ENCODE data around the gene APBA3. TPM values are rescaled to one million over a fixed set of nuclear protein-coding genes. Genes with fewer than 3 reads are reported as not detected.

Gene APBA3
- total RNA-seq, 2 donors from 2014 or later: 27.5 to 42.2 TPM

DNA sequence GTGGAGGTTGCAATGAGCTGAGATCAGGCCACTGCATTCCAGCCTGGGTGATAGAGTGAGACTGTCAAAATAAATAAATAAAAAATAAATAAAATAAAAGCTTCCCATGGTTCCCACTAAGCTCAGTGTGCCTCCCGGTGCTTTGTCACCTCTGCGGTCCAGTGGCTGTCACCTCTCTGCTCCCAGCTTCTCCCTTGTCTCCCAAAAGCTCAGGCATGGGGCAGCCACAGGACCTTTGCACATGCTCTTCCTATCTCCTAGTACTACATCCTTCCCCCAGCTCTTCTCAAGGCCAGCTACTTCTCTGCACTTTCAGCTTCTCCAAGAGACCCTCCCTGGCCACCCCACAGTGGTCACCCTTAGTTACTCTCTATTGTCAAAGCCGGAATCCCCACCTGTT, 32.3 kb upstream of the APBA3 start:
- no peak overlapping the region for H3K4me3 Mint-ChIP-seq
- no peaks in the 10 kb centered on the region for H3K9me3 ChIP-seq (ENCODE audit: control insufficient read depth, low read length)
- TF ChIP-seq CTCF (conservative IDR thresholded peaks at IDR 0.05): no peak
- peaks cover 7% of the 10 kb centered on the region for H3K9me3 Mint-ChIP-seq
- no peak for DNase-seq
- peaks cover 30% of the 10 kb centered on the region for H3K27me3 Mint-ChIP-seq (ENCODE audit: insufficient read depth)
- H3K36me3 Mint-ChIP-seq (ENCODE audit: low read depth): no peaks in the 10 kb centered on the region
- no peaks in the 10 kb centered on the region for H3K4me1 Mint-ChIP-seq
- no peak overlapping the region for H3K9ac ChIP-seq (ENCODE audit: extremely low read depth, low read length, poor library complexity, severe bottlenecking)
- H3K27ac ChIP-seq (ENCODE audit: low read depth, low read length): no peak overlapping the region
- no peaks in the 10 kb centered on the region for H3K4me1 ChIP-seq (ENCODE audit: control insufficient read depth, insufficient read depth, low read length)
- WGBS, 2 experiments (ENCODE audit: insufficient coverage in 1 of 2, insufficient read length in 1 of 2): 87 to 98% methylated on average over 3 of the region's 3 CpGs
- no peak overlapping the region for H3K4me3 ChIP-seq (ENCODE audit: low read length)
- no peaks in the 10 kb centered on the region for H3K36me3 ChIP-seq (ENCODE audit: control insufficient read depth, insufficient read depth, low read length)
- H3K27me3 ChIP-seq (ENCODE audit: control insufficient read depth, insufficient read depth, low read length, poor library complexity, severe bottlenecking): peaks cover 8% of the 10 kb centered on the region
- no peak overlapping the region for H3K27ac Mint-ChIP-seq

- peaks cover 8% of the 10 kb centered on the region for H3K27me3 ChIP-seq (ENCODE audit: control insufficient read depth, insufficient read depth, low read length, poor library complexity, severe bottlenecking)
- no peaks in the 10 kb centered on the region for H3K36me3 ChIP-seq (ENCODE audit: control insufficient read depth, insufficient read depth, low read length)
- H3K9me3 ChIP-seq (ENCODE audit: control insufficient read depth, low read length): no peaks in the 10 kb centered on the region
- TF ChIP-seq CTCF (conservative IDR thresholded peaks at IDR 0.05): no peak
- Mint-ChIP-seq H3K9me3 (peaks cover 7% of the 10 kb centered on the region), H3K27me3 (ENCODE audit: insufficient read depth) (peaks cover 35% of the 10 kb centered on the region), H3K4me3 (no peak overlapping the region), H3K27ac (no peak overlapping the region), H3K36me3 (ENCODE audit: low read depth) (no peaks in the 10 kb centered on the region), H3K4me1 (no peaks in the 10 kb centered on the region)
- no peak overlapping the region for H3K9ac ChIP-seq (ENCODE audit: extremely low read depth, low read length, poor library complexity, severe bottlenecking)
- no peak for DNase-seq
- whole genome bisulfite sequencing, 2 experiments (ENCODE audit: insufficient coverage in 1 of 2, insufficient read length in 1 of 2): 87 to 92% methylated on average over 2 of the region's 3 CpGs
- H3K4me1 ChIP-seq (ENCODE audit: control insufficient read depth, insufficient read depth, low read length): no peaks in the 10 kb centered on the region
- H3K4me3 ChIP-seq (ENCODE audit: low read length): no peak overlapping the region
- H3K27ac ChIP-seq (ENCODE audit: low read depth, low read length): no peak overlapping the region
Measured at GRCh38 chr19:3792114-3792513, 30.6 kb upstream of the APBA3 start.

DNA sequence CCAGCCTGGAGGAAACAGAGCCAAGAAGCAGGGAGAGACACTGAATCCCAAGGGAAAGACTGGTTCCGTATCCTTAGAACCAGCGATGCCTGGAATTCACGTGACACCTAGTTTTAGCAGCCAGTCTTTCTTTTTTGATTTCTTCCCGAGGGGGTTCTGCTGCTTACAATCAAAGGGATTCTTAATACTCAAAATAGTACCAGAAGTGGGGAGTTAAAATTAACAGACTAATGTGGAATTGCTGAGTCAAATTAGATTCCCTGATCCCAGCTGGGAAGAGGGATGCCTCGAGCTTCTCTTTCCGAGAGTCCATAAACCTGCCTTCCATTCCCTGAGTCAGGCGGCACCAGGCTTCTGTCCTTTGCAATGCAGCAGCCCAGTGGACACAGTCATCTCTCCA, 29.4 kb upstream of the APBA3 start:
- DNase-seq: no peak
- no peaks in the 10 kb centered on the region for H3K9me3 Mint-ChIP-seq
- no peak overlapping the region for H3K9ac ChIP-seq (ENCODE audit: extremely low read depth, low read length, poor library complexity, severe bottlenecking)
- no peak for TF ChIP-seq CTCF (conservative IDR thresholded peaks at IDR 0.05)
- no peak overlapping the region for H3K4me3 Mint-ChIP-seq
- no peaks in the 10 kb centered on the region for H3K4me1 ChIP-seq (ENCODE audit: control insufficient read depth, insufficient read depth, low read length)
- WGBS, 2 experiments (ENCODE audit: insufficient coverage in 1 of 2, insufficient read length in 1 of 2): 89% methylated on average over 3 to 7 of the region's 7 CpGs
- no peaks in the 10 kb centered on the region for H3K4me1 Mint-ChIP-seq
- peaks cover 17% of the 10 kb centered on the region for H3K27me3 ChIP-seq (ENCODE audit: control insufficient read depth, insufficient read depth, low read length, poor library complexity, severe bottlenecking)
- no peaks in the 10 kb centered on the region for H3K9me3 ChIP-seq (ENCODE audit: control insufficient read depth, low read length)
- H3K4me3 ChIP-seq (ENCODE audit: low read length): no peak overlapping the region
- no peaks in the 10 kb centered on the region for H3K36me3 Mint-ChIP-seq (ENCODE audit: low read depth)
- no peaks in the 10 kb centered on the region for H3K36me3 ChIP-seq (ENCODE audit: control insufficient read depth, insufficient read depth, low read length)
- H3K27ac Mint-ChIP-seq: no peak overlapping the region
- no peak overlapping the region for H3K27ac ChIP-seq (ENCODE audit: low read depth, low read length)
- peaks cover 38% of the 10 kb centered on the region for H3K27me3 Mint-ChIP-seq (ENCODE audit: insufficient read depth)
